Fibroblast of pulmonary artery (primary cell): Measurements from ENCODE around the gene TBC1D16.
A peak's percentile ranks its signal among the peaks of the same experiment; 100 is the strongest.

Source experiments
- DNase-seq: peaks from one replicate; pipeline ENCODE4 v3.0.0-alpha.2; 2010; ENCODE audit warnings: low read depth
- H3K4me3 ChIP-seq: replicated peaks from 2 replicates; pipeline ENCODE4 v1.5.1; 2011; ENCODE audit warnings: low read depth, mild to moderate bottlenecking, control low read depth, low read length, moderate library complexity
- TF ChIP-seq, protein P1 (sequence below): IDR thresholded peaks from 2 replicates; pipeline ENCODE4 v1.5.1; 2011; ENCODE audit warnings: mild to moderate bottlenecking, control low read depth, low read length, inconsistent platforms; ENCODE audit errors: missing control alignments

TBC1D16 gene

DNA sequence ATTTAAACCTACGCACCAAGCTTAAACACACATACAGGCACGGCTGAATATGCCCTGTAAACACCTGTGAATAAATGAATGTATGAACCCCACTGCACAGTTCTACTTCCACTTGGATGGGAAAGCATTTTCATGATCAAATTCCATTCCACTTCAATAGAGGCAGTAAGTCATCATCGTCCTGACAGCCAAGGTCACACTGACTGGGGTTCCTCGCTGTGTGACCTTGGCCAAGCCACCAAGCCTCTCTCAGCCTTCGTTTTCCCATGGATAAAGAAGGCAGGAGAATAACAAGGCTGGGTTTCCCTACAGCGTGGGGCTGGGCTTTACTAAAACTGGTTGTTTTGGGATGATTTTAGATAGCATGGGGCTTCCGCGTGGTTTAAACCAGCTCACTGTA is 82.8 kb downstream of the TBC1D16 start:
- H3K4me3 ChIP-seq: no peak overlapping the region
- DNase-seq: no peak
- TF ChIP-seq, protein P1, sequence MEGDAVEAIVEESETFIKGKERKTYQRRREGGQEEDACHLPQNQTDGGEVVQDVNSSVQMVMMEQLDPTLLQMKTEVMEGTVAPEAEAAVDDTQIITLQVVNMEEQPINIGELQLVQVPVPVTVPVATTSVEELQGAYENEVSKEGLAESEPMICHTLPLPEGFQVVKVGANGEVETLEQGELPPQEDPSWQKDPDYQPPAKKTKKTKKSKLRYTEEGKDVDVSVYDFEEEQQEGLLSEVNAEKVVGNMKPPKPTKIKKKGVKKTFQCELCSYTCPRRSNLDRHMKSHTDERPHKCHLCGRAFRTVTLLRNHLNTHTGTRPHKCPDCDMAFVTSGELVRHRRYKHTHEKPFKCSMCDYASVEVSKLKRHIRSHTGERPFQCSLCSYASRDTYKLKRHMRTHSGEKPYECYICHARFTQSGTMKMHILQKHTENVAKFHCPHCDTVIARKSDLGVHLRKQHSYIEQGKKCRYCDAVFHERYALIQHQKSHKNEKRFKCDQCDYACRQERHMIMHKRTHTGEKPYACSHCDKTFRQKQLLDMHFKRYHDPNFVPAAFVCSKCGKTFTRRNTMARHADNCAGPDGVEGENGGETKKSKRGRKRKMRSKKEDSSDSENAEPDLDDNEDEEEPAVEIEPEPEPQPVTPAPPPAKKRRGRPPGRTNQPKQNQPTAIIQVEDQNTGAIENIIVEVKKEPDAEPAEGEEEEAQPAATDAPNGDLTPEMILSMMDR: no peak

DNA sequence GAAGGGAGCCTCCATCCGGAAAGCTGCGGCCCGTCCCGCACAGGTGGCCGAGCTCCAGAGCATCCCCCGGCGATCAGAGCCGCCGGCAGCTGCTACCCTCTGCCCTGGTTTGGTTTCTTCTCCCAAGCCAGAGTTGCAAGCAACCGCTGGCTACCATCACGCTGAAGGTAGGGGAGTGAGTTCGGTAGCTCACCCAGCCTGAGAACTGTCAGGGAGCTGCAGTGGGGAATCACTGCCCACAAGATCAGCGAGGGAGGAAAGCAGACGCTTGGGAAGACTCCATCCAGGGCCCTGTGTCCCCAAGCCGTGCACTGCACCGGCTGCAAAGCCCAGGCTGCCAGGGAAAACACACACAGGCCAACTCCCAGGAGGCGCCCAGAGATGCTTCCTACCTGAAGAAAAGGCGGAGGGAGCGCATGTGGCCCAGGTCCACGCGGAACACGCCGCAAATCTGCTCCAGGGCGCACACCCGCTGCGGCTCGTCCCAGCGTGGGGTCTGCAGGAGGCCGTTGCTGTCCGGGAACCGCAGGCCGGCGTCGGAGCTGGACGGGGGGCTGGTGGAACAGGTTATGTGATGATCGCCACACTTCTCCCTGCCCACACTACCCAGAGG is 83.3 kb downstream of the TBC1D16 start:
- DNase-seq: no peak
- H3K4me3 ChIP-seq: no peak overlapping the region
- TF ChIP-seq, protein P1: no peak

DNA sequence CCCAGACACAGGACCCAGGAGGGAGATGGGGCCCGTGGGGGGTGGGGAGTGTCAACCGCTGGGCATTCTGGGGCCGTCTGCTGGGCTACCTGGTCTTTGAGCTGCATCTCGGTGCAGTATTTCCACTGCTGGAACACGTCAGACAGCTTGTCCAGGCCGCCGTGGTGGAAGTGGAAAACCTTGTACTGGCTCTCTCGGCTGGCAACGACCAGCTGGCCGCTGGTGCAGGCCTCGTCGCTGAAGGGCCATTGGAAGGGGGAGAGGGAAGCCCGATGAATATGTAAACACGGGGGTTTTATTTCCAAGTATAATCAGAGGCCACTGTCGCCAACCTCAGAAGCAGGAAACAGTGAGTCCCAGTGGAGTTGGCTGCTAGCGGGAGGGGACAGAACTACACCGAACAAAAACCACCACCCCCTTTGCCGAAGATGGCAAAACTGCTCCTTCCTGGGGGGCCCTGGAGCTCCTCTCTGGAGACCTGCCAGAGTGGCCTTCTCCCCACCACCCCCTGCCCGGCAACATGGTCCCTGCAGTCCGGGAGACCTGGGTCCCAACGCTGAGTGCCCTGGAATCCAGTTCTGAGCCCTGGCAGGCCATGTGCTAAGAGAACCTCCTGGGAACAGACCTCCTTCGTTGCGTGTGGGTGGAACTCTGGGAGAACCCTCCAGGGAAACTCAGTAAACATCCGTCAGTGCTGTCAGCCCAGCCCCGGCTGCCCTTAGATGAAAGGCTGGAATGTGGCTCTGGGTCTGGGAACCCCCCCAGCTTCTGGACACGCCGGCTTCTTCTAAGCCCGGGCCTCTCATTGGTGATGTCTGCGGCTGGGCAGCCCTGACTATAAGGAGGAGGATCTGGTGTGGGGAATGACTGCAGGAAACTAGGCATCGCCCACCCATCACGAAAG is 84.1 kb downstream of the TBC1D16 start:
- TF ChIP-seq, protein P1: no peak
- no peak overlapping the region for H3K4me3 ChIP-seq
- DNase-seq: peak; percentile 90

DNA sequence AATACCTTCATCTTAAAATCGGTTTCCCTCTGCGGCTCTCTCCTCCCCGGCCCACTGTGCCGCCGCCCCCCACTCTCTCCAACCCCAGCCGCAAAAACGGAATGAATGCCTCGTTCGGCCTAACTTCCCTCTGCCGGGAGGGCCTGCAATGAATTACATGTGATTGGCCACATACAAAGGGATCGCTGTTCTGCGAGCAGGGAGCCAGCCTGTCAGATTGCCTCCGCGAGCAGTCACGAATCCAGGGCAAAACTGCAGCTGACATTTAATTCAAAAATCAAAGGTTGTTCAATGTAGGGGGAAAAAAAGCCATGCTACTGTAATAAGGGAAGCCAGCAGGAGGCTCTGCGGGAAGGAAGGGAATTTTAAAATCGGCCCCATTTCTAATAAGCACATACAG is 84.9 kb downstream of the TBC1D16 start:
- no peak for DNase-seq
- TF ChIP-seq, protein P1: no peak

GRCh38 chr17:79950306-79950705 is 85.4 kb downstream of the TBC1D16 start:
- no peak overlapping the region for H3K4me3 ChIP-seq
- TF ChIP-seq, protein P1: no peak
- DNase-seq: no peak

More for the DNA sequence above, 84.9 kb downstream of the TBC1D16 start:
- H3K4me3 ChIP-seq: no peak overlapping the region

DNA sequence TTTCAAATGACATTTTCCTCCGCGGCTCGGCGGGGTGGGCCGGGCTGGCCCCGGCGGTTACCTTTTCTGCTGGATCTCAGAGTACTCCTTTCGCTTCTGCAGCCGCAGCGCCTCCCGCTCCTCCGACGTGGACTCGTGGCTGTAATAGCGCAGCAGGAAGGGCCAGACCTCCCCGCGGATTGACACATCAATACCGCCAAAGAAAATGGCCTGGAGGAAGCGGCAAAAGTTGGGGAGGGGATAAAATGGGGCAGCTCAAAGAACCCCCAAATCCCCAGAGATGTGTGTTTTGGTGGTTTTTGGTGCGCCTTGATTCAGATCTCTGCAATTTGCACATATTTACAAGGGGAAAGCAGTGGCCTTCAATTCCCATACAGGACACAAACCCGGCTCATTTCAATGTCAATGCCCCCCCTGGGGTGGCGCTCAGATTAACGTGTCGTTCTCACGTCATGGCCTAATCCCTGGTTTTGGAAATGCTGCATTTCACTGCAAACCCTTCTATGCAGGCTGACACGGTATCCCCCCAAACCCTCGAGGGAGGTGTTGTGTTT is 85.9 kb downstream of the TBC1D16 start:
- no peak overlapping the region for H3K4me3 ChIP-seq
- TF ChIP-seq, protein P1: no peak

More for the DNA sequence above, 85.9 kb downstream of the TBC1D16 start:
- DNase-seq: no peak
